BJ (cell line): ENCODE results near the gene NFAM1. TPM values are rescaled to one million over a fixed set of nuclear protein-coding genes. Genes with fewer than 3 reads are reported as not detected.

ENCODE experiments used
- CTCF ChIA-PET: fragments of 350-600 bp; formaldehyde crosslinking; extraction: SDS; loops from one replicate; lab custom pipeline; 2021; ENCODE audit warnings: antibody characterized with exemption, inconsistent platforms; lab: Yijun Ruan, JAX
- POLR2A ChIA-PET: fragments of 300-600 bp; sonication (Branson Sonifier 250); formaldehyde crosslinking; extraction: SDS; loops from one replicate; lab custom pipeline; 2021; ENCODE audit warnings: antibody characterized with exemption; lab: Charles Lee
- DNase-seq: peaks from one replicate; pipeline ENCODE4 v3.0.0-alpha.2; 2011; ENCODE audit warnings: low read depth
- H3K27me3 ChIP-seq: 2 replicates; pipeline ENCODE4 v1.6.0; 2011; ENCODE audit warnings: low read length; ENCODE audit not compliant: control insufficient read depth, insufficient read depth
- H3K36me3 ChIP-seq: 2 replicates; pipeline ENCODE4 v1.5.1; 2011; ENCODE audit warnings: low read length; ENCODE audit not compliant: control insufficient read depth, insufficient read depth
- H3K4me3 ChIP-seq: 2 replicates; pipeline ENCODE4 v1.5.1; 2011; ENCODE audit warnings: low read depth, mild to moderate bottlenecking, control low read depth, low read length
- polyA plus RNA-seq: library from polyadenylated mRNA; depleted of rRNA; stranded (reverse); fragments of >200 nt; gene quantifications from 2 replicates; pipeline ENCODE4 v1.2.3, GENCODE V29; 2011
- TF ChIP-seq, protein P1 (sequence below): IDR thresholded peaks from 2 replicates; pipeline ENCODE4 v1.5.1; 2011; ENCODE audit warnings: low read depth, mild to moderate bottlenecking, control low read depth, inconsistent platforms, low read length, moderate library complexity; ENCODE audit not compliant: insufficient read depth

The NFAM1 gene
- polyA plus RNA-seq, 1 experiment: 0.01 TPM

DNA sequence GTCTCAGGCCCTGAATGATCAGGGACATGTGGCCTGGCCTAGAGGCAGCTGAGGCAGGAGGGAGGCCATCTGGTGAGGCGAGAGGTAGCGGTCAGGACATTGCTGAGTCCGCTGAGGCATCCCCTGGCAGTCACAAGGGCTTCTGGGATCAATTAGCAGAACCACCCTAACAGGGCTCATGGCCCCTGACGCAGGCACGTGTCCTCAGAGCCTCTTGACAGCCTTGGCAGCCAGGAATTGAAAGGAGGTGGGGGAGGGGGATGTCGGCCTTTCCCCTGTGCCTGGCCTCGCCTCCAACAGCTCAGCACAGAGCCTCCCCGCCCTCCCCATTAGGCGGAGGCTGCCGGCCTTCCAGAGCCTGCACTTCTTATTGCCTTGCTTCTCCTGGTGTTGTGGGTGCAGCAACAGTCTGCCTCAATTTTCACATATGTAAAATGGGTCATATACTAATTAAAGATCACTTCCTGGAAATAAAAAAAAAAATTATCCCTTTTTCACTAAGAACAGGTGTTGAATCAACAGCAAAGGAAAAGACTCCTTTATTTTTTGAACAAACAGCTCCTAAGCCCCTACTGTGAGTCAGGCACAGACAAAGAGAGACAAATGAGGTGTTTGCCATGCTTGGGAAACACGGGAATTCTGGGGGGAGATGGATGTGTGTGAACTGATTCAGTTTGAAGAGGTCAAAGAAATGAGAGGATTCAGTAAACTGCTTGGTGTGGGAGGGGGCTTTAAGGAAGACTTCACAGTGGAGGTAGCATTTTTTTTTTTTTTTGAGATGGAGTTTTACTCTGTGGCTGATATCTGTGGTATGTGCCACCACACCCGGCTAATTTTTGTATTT lies 55.3 kb downstream of the NFAM1 start:
- peak; percentile 87 for DNase-seq
- TF ChIP-seq, protein P1, sequence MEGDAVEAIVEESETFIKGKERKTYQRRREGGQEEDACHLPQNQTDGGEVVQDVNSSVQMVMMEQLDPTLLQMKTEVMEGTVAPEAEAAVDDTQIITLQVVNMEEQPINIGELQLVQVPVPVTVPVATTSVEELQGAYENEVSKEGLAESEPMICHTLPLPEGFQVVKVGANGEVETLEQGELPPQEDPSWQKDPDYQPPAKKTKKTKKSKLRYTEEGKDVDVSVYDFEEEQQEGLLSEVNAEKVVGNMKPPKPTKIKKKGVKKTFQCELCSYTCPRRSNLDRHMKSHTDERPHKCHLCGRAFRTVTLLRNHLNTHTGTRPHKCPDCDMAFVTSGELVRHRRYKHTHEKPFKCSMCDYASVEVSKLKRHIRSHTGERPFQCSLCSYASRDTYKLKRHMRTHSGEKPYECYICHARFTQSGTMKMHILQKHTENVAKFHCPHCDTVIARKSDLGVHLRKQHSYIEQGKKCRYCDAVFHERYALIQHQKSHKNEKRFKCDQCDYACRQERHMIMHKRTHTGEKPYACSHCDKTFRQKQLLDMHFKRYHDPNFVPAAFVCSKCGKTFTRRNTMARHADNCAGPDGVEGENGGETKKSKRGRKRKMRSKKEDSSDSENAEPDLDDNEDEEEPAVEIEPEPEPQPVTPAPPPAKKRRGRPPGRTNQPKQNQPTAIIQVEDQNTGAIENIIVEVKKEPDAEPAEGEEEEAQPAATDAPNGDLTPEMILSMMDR: no peak
- Histone ChIP-seq H3K27me3 (no peaks in the 10 kb centered on the region; the same call in 1 of the 2 replicates), H3K4me3 (no peak overlapping the region), H3K36me3 (no peaks in the 10 kb centered on the region)
- ChIA-PET CTCF (interaction anchor here (0.6 to 1.2 kb wide), 3 partner anchors 35 to 287 kb away, joined by 3 to 6 read pairs (median 3); partner anchors contain the start of gene NDUFA6), POLR2A (interaction anchor here (0.7 kb wide), 1 partner anchor 20 kb away, joined by 4 read pairs; no protein-coding TSS in a partner anchor)

DNA sequence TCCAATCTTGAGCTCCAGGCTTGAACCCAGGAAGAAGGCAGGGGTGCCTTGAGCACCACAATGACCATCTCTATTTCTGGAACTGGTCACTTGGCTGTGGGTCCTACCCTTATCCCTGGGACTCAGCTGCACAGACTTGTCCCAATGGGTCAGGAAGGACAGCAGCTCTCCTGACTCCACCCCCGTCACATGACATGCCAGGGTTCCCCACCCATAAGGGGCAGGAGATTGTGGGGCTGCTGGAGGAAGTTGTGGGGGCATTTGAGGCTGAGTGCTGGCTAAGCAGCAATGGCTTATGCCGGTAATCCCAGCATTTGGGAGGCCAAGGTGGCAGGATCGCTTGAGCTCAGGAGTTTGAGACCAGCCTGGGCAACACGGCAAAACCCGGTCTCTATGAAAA lies 56.2 kb downstream of the NFAM1 start:
- DNase-seq: no peak
- H3K27me3 ChIP-seq: no peaks in the 10 kb centered on the region; the same call in 1 of the 2 replicates
- POLR2A ChIA-PET: no interaction called here
- TF ChIP-seq, protein P1: no peak
- no peaks in the 10 kb centered on the region for H3K36me3 ChIP-seq
- CTCF ChIA-PET: interaction anchor here (1.2 kb wide), 1 partner anchor 286 kb away, joined by 6 read pairs; the partner anchor contains the start of gene NDUFA6
- no peak overlapping the region for H3K4me3 ChIP-seq

GRCh38 chr22:42372976-42373375 lies 59.2 kb downstream of the NFAM1 start:
- no peak for DNase-seq
- H3K4me3 ChIP-seq: no peak overlapping the region
- H3K36me3 ChIP-seq: no peaks in the 10 kb centered on the region
- peaks cover 6% of the 10 kb centered on the region for H3K27me3 ChIP-seq
- CTCF ChIA-PET: interaction anchor here (1.2 kb wide), 1 partner anchor 26 kb away, joined by 3 read pairs; no protein-coding TSS in a partner anchor
- TF ChIP-seq, protein P1: no peak
- POLR2A ChIA-PET: no interaction called here

GRCh38 chr22:42371501-42371900 lies 60.7 kb downstream of the NFAM1 start:
- no peak overlapping the region for H3K4me3 ChIP-seq
- H3K36me3 ChIP-seq: no peaks in the 10 kb centered on the region
- TF ChIP-seq, protein P1: no peak
- no peak for DNase-seq
- ChIA-PET CTCF (no interaction called here), POLR2A (no interaction called here)
- H3K27me3 ChIP-seq: peaks cover 16% of the 10 kb centered on the region

DNA sequence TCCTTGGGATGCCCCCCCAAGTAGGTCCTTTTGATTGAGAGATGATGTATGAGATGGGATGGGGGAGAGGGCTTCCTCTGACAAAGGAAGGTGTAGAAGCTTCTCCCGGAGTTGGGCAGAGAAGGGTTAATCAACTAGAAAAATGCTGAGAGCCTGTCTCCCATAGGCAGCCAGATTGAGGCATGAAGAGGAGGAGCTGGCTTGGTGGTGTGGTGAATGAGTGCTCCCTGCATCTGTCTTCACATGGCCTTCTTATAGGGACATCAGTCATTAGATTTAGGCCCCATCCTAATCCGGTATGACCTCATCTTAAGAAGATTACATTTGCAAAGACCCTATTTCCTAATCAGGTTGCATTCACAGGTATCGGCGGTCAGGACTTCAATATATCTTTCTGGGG lies 61.1 kb downstream of the NFAM1 start:
- Histone ChIP-seq H3K27me3 (peaks cover 16% of the 10 kb centered on the region), H3K4me3 (no peak overlapping the region), H3K36me3 (no peaks in the 10 kb centered on the region)
- TF ChIP-seq, protein P1: no peak
- ChIA-PET POLR2A (no interaction called here), CTCF (interaction anchor here (0.6 kb wide), 1 partner anchor 89 kb away, joined by 3 read pairs; no protein-coding TSS in a partner anchor)
- DNase-seq: no peak
